GM23338 (cell line): ENCODE measurements around the gene S100A8.

Experiments
- CREB1 ChIP-seq: fragments of 250-450 bp; sonication (Bioruptor Pico); IDR thresholded peaks from 2 replicates; pipeline ENCODE4 v1.5.0; 2020; ENCODE audit warnings: low read depth, mild to moderate bottlenecking, moderate library complexity
- EZH2 ChIP-seq: fragments of 200-600 bp; sonication (generic); IDR thresholded peaks from one replicate; pipeline ENCODE4 v1.8.0; 2017; ENCODE audit warnings: antibody characterized with exemption, mild to moderate bottlenecking, low read depth; ENCODE audit not compliant: unreplicated experiment
- EZH2phosphoT487 ChIP-seq: fragments of 200-600 bp; sonication (generic); IDR thresholded peaks from one replicate; pipeline ENCODE4 v1.8.1; 2018; ENCODE audit warnings: antibody characterized with exemption; ENCODE audit not compliant: unreplicated experiment
- JUNB ChIP-seq: IDR thresholded peaks from one replicate; pipeline ENCODE4 v1.6.1; 2016; ENCODE audit warnings: antibody characterized with exemption; ENCODE audit not compliant: unreplicated experiment
- NANOG ChIP-seq: IDR thresholded peaks from 2 replicates; pipeline ENCODE4 v1.6.1; 2016; ENCODE audit warnings: antibody characterized with exemption, borderline replicate concordance
- POLR2AphosphoS5 ChIP-seq: IDR thresholded peaks from 2 replicates; pipeline ENCODE4 v1.6.1; 2016; ENCODE audit warnings: antibody characterized with exemption, low read depth
- STAT1 ChIP-seq: IDR thresholded peaks from one replicate; pipeline ENCODE4 v1.6.1; 2016; ENCODE audit warnings: antibody characterized with exemption; ENCODE audit not compliant: unreplicated experiment
- ZNF114 ChIP-seq: fragments of 250-450 bp; sonication (Bioruptor Pico); IDR thresholded peaks from 2 replicates; pipeline ENCODE4 v1.5.0; 2020; ENCODE audit warnings: mild to moderate bottlenecking, moderate library complexity
- ZNF331 ChIP-seq: fragments of 250-450 bp; sonication (Bioruptor Pico); IDR thresholded peaks from 2 replicates; pipeline ENCODE4 v1.5.0; 2020; ENCODE audit warnings: low read depth, mild to moderate bottlenecking, moderate library complexity
- TF ChIP-seq, protein P1 (sequence below), 2 experiments: fragments of 200-600 bp in 1 of 2; sonication (generic) in 1 of 2; conservative IDR thresholded peaks; 2 replicates each; pipeline versions ENCODE4 v1.5.1 to v1.6.1; 2016 to 2017; ENCODE audit warnings: antibody characterized with exemption in 2 of 2, low read depth in 2 of 2, mild to moderate bottlenecking in 2 of 2, moderate library complexity in 1 of 2
- TF ChIP-seq, protein P2 (sequence below): IDR thresholded peaks from 2 replicates; pipeline ENCODE4 v1.6.1; 2016; ENCODE audit warnings: antibody characterized with exemption
- TF ChIP-seq, protein P3 (sequence below): IDR thresholded peaks from one replicate; pipeline ENCODE4 v1.6.1; 2018; ENCODE audit warnings: antibody characterized with exemption; ENCODE audit not compliant: unreplicated experiment

DNA sequence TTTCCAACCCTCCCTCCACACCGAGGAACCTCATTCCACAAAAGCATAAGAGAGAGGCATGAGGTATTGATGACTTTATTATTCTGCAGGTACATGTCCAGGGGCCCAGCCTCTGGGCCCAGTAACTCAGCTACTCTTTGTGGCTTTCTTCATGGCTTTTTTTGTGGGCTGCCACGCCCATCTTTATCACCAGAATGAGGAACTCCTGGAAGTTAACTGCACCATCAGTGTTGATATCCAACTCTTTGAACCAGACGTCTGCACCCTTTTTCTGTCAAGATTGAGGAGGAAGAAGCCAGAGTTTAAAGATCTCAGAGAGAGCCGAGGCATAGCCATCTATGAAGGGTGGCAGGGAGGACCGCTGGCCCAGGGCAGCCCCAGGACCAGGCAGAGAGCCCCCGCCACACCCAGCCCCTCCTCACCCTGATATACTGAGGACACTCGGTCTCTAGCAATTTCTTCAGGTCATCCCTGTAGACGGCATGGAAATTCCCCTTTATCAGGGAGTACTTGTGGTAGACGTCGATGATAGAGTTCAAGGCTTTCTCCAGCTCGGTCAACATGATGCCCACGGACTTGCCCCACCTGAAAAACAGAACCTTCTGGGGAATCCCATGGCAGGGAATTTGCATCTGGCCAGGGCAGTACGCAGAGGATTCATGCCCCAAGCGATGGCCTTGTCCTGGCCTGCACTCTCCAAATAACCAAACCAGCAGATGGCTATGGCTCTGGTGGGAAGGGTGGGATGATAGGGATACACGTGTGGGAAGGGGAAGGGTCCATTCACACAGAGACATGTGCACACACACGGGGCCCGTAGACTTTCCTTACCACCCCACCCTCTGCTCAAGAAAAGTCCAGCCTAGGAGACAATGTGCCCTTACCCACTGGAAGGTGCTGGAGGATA, 647 bp downstream of the S100A8 start:
- TF ChIP-seq, protein P1, sequence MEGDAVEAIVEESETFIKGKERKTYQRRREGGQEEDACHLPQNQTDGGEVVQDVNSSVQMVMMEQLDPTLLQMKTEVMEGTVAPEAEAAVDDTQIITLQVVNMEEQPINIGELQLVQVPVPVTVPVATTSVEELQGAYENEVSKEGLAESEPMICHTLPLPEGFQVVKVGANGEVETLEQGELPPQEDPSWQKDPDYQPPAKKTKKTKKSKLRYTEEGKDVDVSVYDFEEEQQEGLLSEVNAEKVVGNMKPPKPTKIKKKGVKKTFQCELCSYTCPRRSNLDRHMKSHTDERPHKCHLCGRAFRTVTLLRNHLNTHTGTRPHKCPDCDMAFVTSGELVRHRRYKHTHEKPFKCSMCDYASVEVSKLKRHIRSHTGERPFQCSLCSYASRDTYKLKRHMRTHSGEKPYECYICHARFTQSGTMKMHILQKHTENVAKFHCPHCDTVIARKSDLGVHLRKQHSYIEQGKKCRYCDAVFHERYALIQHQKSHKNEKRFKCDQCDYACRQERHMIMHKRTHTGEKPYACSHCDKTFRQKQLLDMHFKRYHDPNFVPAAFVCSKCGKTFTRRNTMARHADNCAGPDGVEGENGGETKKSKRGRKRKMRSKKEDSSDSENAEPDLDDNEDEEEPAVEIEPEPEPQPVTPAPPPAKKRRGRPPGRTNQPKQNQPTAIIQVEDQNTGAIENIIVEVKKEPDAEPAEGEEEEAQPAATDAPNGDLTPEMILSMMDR (conservative IDR thresholded peaks at IDR 0.05; ENCODE audit: low read depth in 2 of 2): no peak
- TF ChIP-seq EZH2 (no peak), POLR2AphosphoS5 (no peak), EZH2phosphoT487 (no peak), CREB1 (CRISPR knock-in tag) (no peak), STAT1 (no peak), JUNB (no peak), ZNF331 (CRISPR knock-in tag) (no peak), ZNF114 (CRISPR knock-in tag) (no peak), NANOG (no peak)
- TF ChIP-seq, protein P2, sequence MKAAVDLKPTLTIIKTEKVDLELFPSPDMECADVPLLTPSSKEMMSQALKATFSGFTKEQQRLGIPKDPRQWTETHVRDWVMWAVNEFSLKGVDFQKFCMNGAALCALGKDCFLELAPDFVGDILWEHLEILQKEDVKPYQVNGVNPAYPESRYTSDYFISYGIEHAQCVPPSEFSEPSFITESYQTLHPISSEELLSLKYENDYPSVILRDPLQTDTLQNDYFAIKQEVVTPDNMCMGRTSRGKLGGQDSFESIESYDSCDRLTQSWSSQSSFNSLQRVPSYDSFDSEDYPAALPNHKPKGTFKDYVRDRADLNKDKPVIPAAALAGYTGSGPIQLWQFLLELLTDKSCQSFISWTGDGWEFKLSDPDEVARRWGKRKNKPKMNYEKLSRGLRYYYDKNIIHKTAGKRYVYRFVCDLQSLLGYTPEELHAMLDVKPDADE: no peak
- TF ChIP-seq, protein P3, sequence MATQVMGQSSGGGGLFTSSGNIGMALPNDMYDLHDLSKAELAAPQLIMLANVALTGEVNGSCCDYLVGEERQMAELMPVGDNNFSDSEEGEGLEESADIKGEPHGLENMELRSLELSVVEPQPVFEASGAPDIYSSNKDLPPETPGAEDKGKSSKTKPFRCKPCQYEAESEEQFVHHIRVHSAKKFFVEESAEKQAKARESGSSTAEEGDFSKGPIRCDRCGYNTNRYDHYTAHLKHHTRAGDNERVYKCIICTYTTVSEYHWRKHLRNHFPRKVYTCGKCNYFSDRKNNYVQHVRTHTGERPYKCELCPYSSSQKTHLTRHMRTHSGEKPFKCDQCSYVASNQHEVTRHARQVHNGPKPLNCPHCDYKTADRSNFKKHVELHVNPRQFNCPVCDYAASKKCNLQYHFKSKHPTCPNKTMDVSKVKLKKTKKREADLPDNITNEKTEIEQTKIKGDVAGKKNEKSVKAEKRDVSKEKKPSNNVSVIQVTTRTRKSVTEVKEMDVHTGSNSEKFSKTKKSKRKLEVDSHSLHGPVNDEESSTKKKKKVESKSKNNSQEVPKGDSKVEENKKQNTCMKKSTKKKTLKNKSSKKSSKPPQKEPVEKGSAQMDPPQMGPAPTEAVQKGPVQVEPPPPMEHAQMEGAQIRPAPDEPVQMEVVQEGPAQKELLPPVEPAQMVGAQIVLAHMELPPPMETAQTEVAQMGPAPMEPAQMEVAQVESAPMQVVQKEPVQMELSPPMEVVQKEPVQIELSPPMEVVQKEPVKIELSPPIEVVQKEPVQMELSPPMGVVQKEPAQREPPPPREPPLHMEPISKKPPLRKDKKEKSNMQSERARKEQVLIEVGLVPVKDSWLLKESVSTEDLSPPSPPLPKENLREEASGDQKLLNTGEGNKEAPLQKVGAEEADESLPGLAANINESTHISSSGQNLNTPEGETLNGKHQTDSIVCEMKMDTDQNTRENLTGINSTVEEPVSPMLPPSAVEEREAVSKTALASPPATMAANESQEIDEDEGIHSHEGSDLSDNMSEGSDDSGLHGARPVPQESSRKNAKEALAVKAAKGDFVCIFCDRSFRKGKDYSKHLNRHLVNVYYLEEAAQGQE: no peak
